Keratinocyte (primary cell): Measurements from ENCODE around the gene CTNNA2. TPM values are rescaled to one million over a fixed set of nuclear protein-coding genes. Genes with fewer than 3 reads are reported as not detected.

Source experiments
- DNase-seq: peaks from one replicate; pipeline ENCODE4 v3.0.0-alpha.2; 2011; ENCODE audit warnings: low read depth, missing footprints, low spot score
- FAIRE-seq: peaks from 2 replicates; lab custom pipeline; 2011; peaks lifted over from hg19 to GRCh38; lab: Jason Lieb, UNC
- H2AFZ ChIP-seq: 2 replicates; pipeline ENCODE4 v1.6.0; 2012; ENCODE audit warnings: low read length, control low read depth, inconsistent platforms; ENCODE audit not compliant: control insufficient read depth
- H3K27ac ChIP-seq: 2 replicates; pipeline ENCODE4 v1.5.1; 2011; ENCODE audit warnings: low read length; ENCODE audit not compliant: control insufficient read depth, insufficient read depth
- H3K27me3 ChIP-seq: 3 replicates; pipeline ENCODE4 v1.6.0; 2011; ENCODE audit warnings: low read length; ENCODE audit not compliant: control insufficient read depth, insufficient read depth; ENCODE audit errors: extremely low read depth
- H3K36me3 ChIP-seq, 2 experiments: 2 replicates in 1 of 2; 3 replicates in 1 of 2; pipeline ENCODE4 v1.5.1; 2011; ENCODE audit warnings: low read length in 2 of 2, mild to moderate bottlenecking in 1 of 2; ENCODE audit not compliant: control insufficient read depth in 2 of 2, insufficient read depth in 2 of 2; ENCODE audit errors: extremely low read depth in 1 of 2
- H3K4me1 ChIP-seq: 3 replicates; pipeline ENCODE4 v1.5.1; 2011; ENCODE audit warnings: low read length; ENCODE audit not compliant: control insufficient read depth, insufficient read depth; ENCODE audit errors: extremely low read depth
- H3K4me2 ChIP-seq: 3 replicates; pipeline ENCODE4 v1.6.0; 2011; ENCODE audit warnings: low read depth, low read length; ENCODE audit not compliant: control insufficient read depth, insufficient read depth; ENCODE audit errors: extremely low read depth
- H3K4me3 ChIP-seq, 3 experiments: fragments of 200-600 bp in 1 of 3; sonication (generic) in 1 of 3; 2 replicates in 2 of 3; 3 replicates in 1 of 3; pipeline ENCODE4 v1.5.1; 2011 to 2016; ENCODE audit warnings: low read length in 3 of 3, mild to moderate bottlenecking in 3 of 3, control low read depth in 2 of 3, inconsistent platforms in 1 of 3, low read depth in 1 of 3, mixed read lengths in 1 of 3, mixed run types in 1 of 3, moderate library complexity in 1 of 3; ENCODE audit not compliant: control insufficient read depth in 2 of 3, insufficient read depth in 2 of 3; ENCODE audit errors: extremely low read depth in 1 of 3
- H3K79me2 ChIP-seq: 2 replicates; pipeline ENCODE4 v1.6.0; 2012; ENCODE audit warnings: low read length; ENCODE audit not compliant: control insufficient read depth, insufficient read depth
- H3K9ac ChIP-seq: 3 replicates; pipeline ENCODE4 v1.6.0; 2011; ENCODE audit warnings: low read length; ENCODE audit not compliant: control insufficient read depth, insufficient read depth; ENCODE audit errors: extremely low read depth
- H3K9me1 ChIP-seq: 3 replicates; pipeline ENCODE4 v1.6.0; 2011; ENCODE audit warnings: low read length; ENCODE audit not compliant: control insufficient read depth, insufficient read depth; ENCODE audit errors: extremely low read depth
- H3K9me3 ChIP-seq: 2 replicates; pipeline ENCODE4 v1.5.1; 2012; ENCODE audit warnings: low read depth, low read length; ENCODE audit not compliant: control insufficient read depth
- H4K20me1 ChIP-seq: 3 replicates; pipeline ENCODE4 v1.6.0; 2011; ENCODE audit warnings: low read length; ENCODE audit not compliant: control insufficient read depth, insufficient read depth; ENCODE audit errors: extremely low read depth
- CTCF ChIP-seq, 3 experiments: IDR thresholded peaks in 1 of 3; conservative IDR thresholded peaks in 1 of 3; optimal IDR thresholded peaks in 1 of 3; 2 replicates in 2 of 3; 3 replicates in 1 of 3; pipeline versions ENCODE3 to v1.5.1; 2011; ENCODE audit warnings: low read length in 3 of 3, mild to moderate bottlenecking in 3 of 3, moderate library complexity in 2 of 3, control low read depth in 1 of 3, inconsistent platforms in 1 of 3; ENCODE audit not compliant: insufficient read depth in 2 of 3; ENCODE audit errors: extremely low read depth in 1 of 3
- EZH2 ChIP-seq: IDR thresholded peaks from one replicate; pipeline ENCODE4 v1.6.1; 2012; ENCODE audit warnings: inconsistent platforms, mild to moderate bottlenecking, low read length, moderate library complexity
- dilution Hi-C: fragments of 300-500 bp; cut with MboI; formaldehyde crosslinking; loops from one replicate; pipeline ENCODE4 v1.7.0; 2020; ENCODE audit warnings: low sequenced_read_pairs; ENCODE audit not compliant: extremely low pct_ligation_motif_present
- polyA plus RNA-seq, 5 experiments: library from polyadenylated mRNA; depleted of rRNA in 3 of 5; stranded (reverse) in 3 of 5; stranded (forward) in 1 of 5; unstranded in 1 of 5; fragments of >200 nt; gene quantifications; 1 replicate in 1 of 5; 2 replicates in 3 of 5; 3 replicates in 1 of 5; pipeline versions ENCODE4 v1.2.1 to v1.2.3, GENCODE V29; 2011 to 2012; ENCODE audit warnings: missing spikeins in 2 of 5, low read depth in 1 of 5, low replicate concordance in 1 of 5

CTNNA2 gene
- polyA plus RNA-seq, 1 donor (not counting 4 experiments of a cell fraction or from before 2014, with no cell fraction given), result not detected

GRCh38 chr2:79621252-79621651 is 108.4 kb downstream of the CTNNA2 start:
- Histone ChIP-seq H3K79me2 (no peaks in the 10 kb centered on the region), H3K27me3 (no peaks in the 10 kb centered on the region), H3K27ac (no peak overlapping the region), H3K9me3 (no peaks in the 10 kb centered on the region), H3K9me1 (no peaks in the 10 kb centered on the region), H3K4me3 (no peak overlapping the region), H3K4me2 (no peak overlapping the region), H3K4me1 (no peaks in the 10 kb centered on the region), H3K9ac (no peak overlapping the region), H3K36me3 (no peaks in the 10 kb centered on the region), H4K20me1 (no peaks in the 10 kb centered on the region), H2AFZ (no peak overlapping the region)
- TF ChIP-seq CTCF (optimal IDR thresholded peaks at IDR 0.05 in 1 of 3, IDR thresholded peaks at IDR 0.05 in 1 of 3, conservative IDR thresholded peaks at IDR 0.05 in 1 of 3; ENCODE audit: extremely low read depth in 1 of 3, insufficient read depth in 2 of 3, low read length in 3 of 3), result no peak
- TF ChIP-seq EZH2, result no peak
- dilution Hi-C loops, result no loop called here
- DNase-seq (no peak), FAIRE-seq (no peak)

- DNase-seq (no peak), FAIRE-seq (no peak)
- H3K9ac ChIP-seq, result no peak overlapping the region
- H2AFZ ChIP-seq, result no peak overlapping the region
- H3K4me3 ChIP-seq, result no peak overlapping the region
- H3K9me1 ChIP-seq, result no peaks in the 10 kb centered on the region
- H3K9me3 ChIP-seq, result no peaks in the 10 kb centered on the region
- no peaks in the 10 kb centered on the region for H4K20me1 ChIP-seq
- no peaks in the 10 kb centered on the region for H3K4me1 ChIP-seq
- no peaks in the 10 kb centered on the region for H3K36me3 ChIP-seq
- TF ChIP-seq EZH2, result no peak
- TF ChIP-seq CTCF (optimal IDR thresholded peaks at IDR 0.05 in 1 of 3, IDR thresholded peaks at IDR 0.05 in 1 of 3, conservative IDR thresholded peaks at IDR 0.05 in 1 of 3; ENCODE audit: extremely low read depth in 1 of 3, insufficient read depth in 2 of 3, low read length in 3 of 3), result no peak
- H3K4me2 ChIP-seq, result no peak overlapping the region
- no peaks in the 10 kb centered on the region for H3K79me2 ChIP-seq
- no peaks in the 10 kb centered on the region for H3K27me3 ChIP-seq
- H3K27ac ChIP-seq, result no peak overlapping the region
- dilution Hi-C loops, result no loop called here
Measured at GRCh38 chr2:79621755-79622154, 108.9 kb downstream of the CTNNA2 start.
